ENCODE measurements around the gene TTC31.

Gene TTC31

GRCh38 chr2:74488643-74489481 is 6.0 kb downstream of the TTC31 start:
- no peak for DNase-seq

- DNase-seq: no peak
Observed at GRCh38 chr2:74489906-74490305, 7.0 kb downstream of the TTC31 start.

- DNase-seq: no peak
Observed at GRCh38 chr2:74491648-74492544, 9.0 kb downstream of the TTC31 start.

GRCh38 chr2:74493546-74493945 is 10.7 kb downstream of the TTC31 start:
- DNase-seq: no peak

- no peak for DNase-seq
Observed at GRCh38 chr2:74495440-74495839, 12.6 kb downstream of the TTC31 start.

- DNase-seq: no peak
Observed at GRCh38 chr2:74496997-74497776, 14.3 kb downstream of the TTC31 start.

GRCh38 chr2:74497777-74498499 is 15.1 kb downstream of the TTC31 start:
- peak; percentile 16 for DNase-seq

- no peak for DNase-seq
Observed at GRCh38 chr2:74498500-74499266, 15.8 kb downstream of the TTC31 start.

- no peak for DNase-seq
Observed at GRCh38 chr2:74499267-74499939, 16.5 kb downstream of the TTC31 start, which contains the start of gene LBX2. TSS of gene LBX2 (minus strand) at chr2:74499603. CDS start at chr2:74499537, 66 bp downstream.

GRCh38 chr2:74499940-74500577 is 17.2 kb downstream of the TTC31 start:
- DNase-seq: no peak

- no peak for DNase-seq
Observed at GRCh38 chr2:74500578-74500946, 17.7 kb downstream of the TTC31 start.

GRCh38 chr2:74501335-74502071 is 18.6 kb downstream of the TTC31 start:
- DNase-seq: no peak

- DNase-seq: no peak
Observed at GRCh38 chr2:74502147-74502719, 19.4 kb downstream of the TTC31 start.

- peak; percentile 7 for DNase-seq
Observed at GRCh38 chr2:74502720-74503505, 20.0 kb downstream of the TTC31 start.

GRCh38 chr2:74503506-74504475 is 20.9 kb downstream of the TTC31 start:
- DNase-seq: no peak

GRCh38 chr2:74504591-74504990 is 21.7 kb downstream of the TTC31 start:
- no peak for DNase-seq

Measured in NCI-H345 (cell line).